Measurements from ENCODE around the gene TINAGL1. TPM values are rescaled to one million over a fixed set of nuclear protein-coding genes. Genes with fewer than 3 reads are reported as not detected.

Gene TINAGL1
- total and polyA plus RNA-seq, 3 experiments from 2014 or later: not detected

DNA sequence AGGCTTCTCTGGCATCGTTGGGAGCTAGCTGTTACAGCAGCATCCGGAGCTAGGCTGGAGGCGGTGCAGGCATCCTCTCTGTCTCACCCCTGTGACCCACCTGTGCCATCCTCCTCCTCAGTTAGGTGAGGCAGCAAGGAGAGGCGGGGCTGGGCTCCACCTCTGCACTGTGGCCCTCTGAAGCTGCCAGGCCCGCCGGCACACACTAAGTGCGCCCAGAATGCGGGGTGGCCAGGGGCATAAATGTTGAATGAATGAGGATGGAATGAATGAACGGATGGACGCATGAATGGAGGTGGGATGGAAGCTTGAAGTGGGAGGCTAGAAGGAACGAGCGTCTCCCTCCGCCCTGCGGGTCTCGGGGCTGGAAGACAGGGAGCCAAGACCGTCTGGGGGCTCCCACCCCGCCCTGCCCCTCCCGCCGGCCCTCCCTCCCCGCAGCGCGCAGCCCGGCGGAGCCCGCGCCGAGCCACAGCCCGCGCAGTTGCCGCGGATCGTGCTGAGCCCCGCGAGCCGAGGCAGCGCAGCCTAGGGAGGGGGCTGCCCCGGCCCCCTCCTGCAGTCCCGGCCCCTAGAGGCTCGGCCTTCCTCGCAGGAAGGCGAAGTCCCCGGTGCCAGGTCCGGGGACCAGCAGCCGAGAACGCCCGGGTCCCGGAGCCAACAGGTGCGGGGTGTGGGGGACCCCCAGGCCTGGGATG lies 41.1 kb downstream of the TINAGL1 start, which contains the start of gene HCRTR1:
HCRTR1 (plus strand) TSS at position 472 of the 698 bp plus-strand sequence. CDS start 1,504 bp downstream, outside the sequence.
- Mint-ChIP-seq H3K9me3 (no peaks in the 10 kb centered on the region), H3K4me3 (peak within 1 kb of the TSS; percentile 55 to 86 (median 73)), H3K27me3 (peaks cover 24 to 39% of the 10 kb centered on the region in 2 donors), H3K27ac (no peak within 1 kb of the TSS), H3K4me1 (peaks cover 5 to 13% (median 8%) of the 10 kb centered on the region in 3 donors), H3K36me3 (no peaks in the 10 kb centered on the region)
- Histone ChIP-seq H3K4me1 (ENCODE audit: insufficient read depth, low read length) (no peaks in the 10 kb centered on the region), H3K27ac (ENCODE audit: low read depth, low read length) (no peak within 1 kb of the TSS), H3K36me3 (ENCODE audit: insufficient read depth, low read length) (no peaks in the 10 kb centered on the region), H3K4me3 (ENCODE audit: low read length) (no peak within 1 kb of the TSS), H3K27me3 (ENCODE audit: insufficient read depth, low read length, poor library complexity, severe bottlenecking) (peaks cover 23% of the 10 kb centered on the region), H3K9me3 (ENCODE audit: low read length) (no peaks in the 10 kb centered on the region)
- ChIA-PET POLR2A (no interaction called here), CTCF (interaction anchor here (0.7 to 1.9 kb wide), 3 partner anchors 10 to 12 kb away, joined by 3 to 9 read pairs (median 6); no protein-coding TSS in a partner anchor)
- no peak for DNase-seq

GRCh38 chr1:31617916-31618746 lies 41.8 kb downstream of the TINAGL1 start:
- Histone ChIP-seq H3K4me3 (ENCODE audit: low read length) (no peak overlapping the region), H3K9me3 (ENCODE audit: low read length) (no peaks in the 10 kb centered on the region), H3K4me1 (ENCODE audit: insufficient read depth, low read length) (no peaks in the 10 kb centered on the region), H3K36me3 (ENCODE audit: insufficient read depth, low read length) (no peaks in the 10 kb centered on the region), H3K27me3 (ENCODE audit: insufficient read depth, low read length, poor library complexity, severe bottlenecking) (peaks cover 23% of the 10 kb centered on the region), H3K27ac (ENCODE audit: low read depth, low read length) (no peak overlapping the region)
- H3K4me1 Mint-ChIP-seq: peaks cover 5 to 13% (median 8%) of the 10 kb centered on the region in 3 donors
- H3K4me3 Mint-ChIP-seq: peak overlapping the region in 5 of 7 donors; percentile 28 to 63 (median 50)
- CTCF ChIA-PET: interaction anchor here (0.7 to 1.9 kb wide), 6 partner anchors 9 to 13 kb away, joined by 3 to 9 read pairs (median 4); no protein-coding TSS in a partner anchor
- peak in 3 of 5 donors; percentile 12 to 46 (median 19) for DNase-seq
- H3K9me3 Mint-ChIP-seq: no peaks in the 10 kb centered on the region
- POLR2A ChIA-PET: no interaction called here
- no peaks in the 10 kb centered on the region for H3K36me3 Mint-ChIP-seq
- H3K27me3 Mint-ChIP-seq: peaks cover 22 to 39% of the 10 kb centered on the region in 2 donors
- no peak overlapping the region for H3K27ac Mint-ChIP-seq

- H3K27ac ChIP-seq (ENCODE audit: low read depth, low read length): no peak overlapping the region
- H3K9me3 ChIP-seq (ENCODE audit: low read length): no peaks in the 10 kb centered on the region
- H3K27me3 Mint-ChIP-seq: peaks cover 22 to 39% of the 10 kb centered on the region in 2 donors
- peak overlapping the region in 1 of 7 donors; percentile 40 for H3K4me3 Mint-ChIP-seq
- H3K27me3 ChIP-seq (ENCODE audit: insufficient read depth, low read length, poor library complexity, severe bottlenecking): peaks cover 23% of the 10 kb centered on the region
- H3K36me3 Mint-ChIP-seq: peaks cover 0 to under 1% (median 0%) of the 10 kb centered on the region in 3 donors
- peaks cover 5 to 17% (median 8%) of the 10 kb centered on the region in 3 donors for H3K4me1 Mint-ChIP-seq
- ChIA-PET POLR2A (no interaction called here), CTCF (interaction anchor here (0.7 to 1.9 kb wide), 4 partner anchors 8 to 14 kb away, joined by 3 to 9 read pairs (median 4); no protein-coding TSS in a partner anchor)
- no peak overlapping the region for H3K4me3 ChIP-seq (ENCODE audit: low read length)
- DNase-seq: no peak
- H3K36me3 ChIP-seq (ENCODE audit: insufficient read depth, low read length): no peaks in the 10 kb centered on the region
- H3K27ac Mint-ChIP-seq: peak overlapping the region in 1 of 8 donors; percentile 41
- no peaks in the 10 kb centered on the region for H3K4me1 ChIP-seq (ENCODE audit: insufficient read depth, low read length)
- H3K9me3 Mint-ChIP-seq: no peaks in the 10 kb centered on the region
Measured at GRCh38 chr1:31618916-31619846, 42.9 kb downstream of the TINAGL1 start.

GRCh38 chr1:31620631-31621497 lies 44.5 kb downstream of the TINAGL1 start:
- peaks cover 22 to 35% of the 10 kb centered on the region in 2 donors for H3K27me3 Mint-ChIP-seq
- H3K36me3 Mint-ChIP-seq: peaks cover 0 to 10% (median 0%) of the 10 kb centered on the region in 3 donors
- POLR2A ChIA-PET: no interaction called here
- no peaks in the 10 kb centered on the region for H3K9me3 Mint-ChIP-seq
- no peaks in the 10 kb centered on the region for H3K9me3 ChIP-seq (ENCODE audit: low read length)
- H3K27ac ChIP-seq (ENCODE audit: low read depth, low read length): no peak overlapping the region
- CTCF ChIA-PET: interaction anchor here (1.2 kb wide), 1 partner anchor 10 kb away, joined by 3 read pairs; no protein-coding TSS in a partner anchor
- H3K27ac Mint-ChIP-seq: no peak overlapping the region
- H3K27me3 ChIP-seq (ENCODE audit: insufficient read depth, low read length, poor library complexity, severe bottlenecking): peaks cover 20% of the 10 kb centered on the region
- DNase-seq: no peak
- no peaks in the 10 kb centered on the region for H3K4me1 ChIP-seq (ENCODE audit: insufficient read depth, low read length)
- H3K4me3 ChIP-seq (ENCODE audit: low read length): no peak overlapping the region
- no peak overlapping the region for H3K4me3 Mint-ChIP-seq
- peaks cover 11 to 25% (median 15%) of the 10 kb centered on the region in 3 donors for H3K4me1 Mint-ChIP-seq
- H3K36me3 ChIP-seq (ENCODE audit: insufficient read depth, low read length): no peaks in the 10 kb centered on the region

DNA sequence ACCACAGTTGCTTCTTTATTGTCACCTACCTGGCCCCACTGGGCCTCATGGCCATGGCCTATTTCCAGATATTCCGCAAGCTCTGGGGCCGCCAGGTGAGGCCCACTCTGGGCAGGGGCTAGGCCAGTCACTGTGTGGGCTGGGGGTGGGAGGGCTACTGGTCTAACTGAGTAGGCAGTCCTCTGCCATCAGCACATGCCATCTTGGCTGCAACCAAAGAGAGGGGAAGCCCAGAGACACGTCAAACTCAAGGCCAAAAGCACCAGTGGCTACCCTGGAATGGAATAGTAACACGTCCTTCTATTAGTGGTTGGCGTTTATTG lies 45.1 kb downstream of the TINAGL1 start:
- ChIA-PET POLR2A (no interaction called here), CTCF (interaction anchor here (1.2 kb wide), 1 partner anchor 9 kb away, joined by 3 read pairs; no protein-coding TSS in a partner anchor)
- no peaks in the 10 kb centered on the region for H3K36me3 ChIP-seq (ENCODE audit: insufficient read depth, low read length)
- H3K4me3 ChIP-seq (ENCODE audit: low read length): no peak overlapping the region
- no peaks in the 10 kb centered on the region for H3K9me3 ChIP-seq (ENCODE audit: low read length)
- peaks cover 0 to 15% (median 0%) of the 10 kb centered on the region in 3 donors for H3K36me3 Mint-ChIP-seq
- no peaks in the 10 kb centered on the region for H3K4me1 ChIP-seq (ENCODE audit: insufficient read depth, low read length)
- peaks cover 11 to 25% (median 15%) of the 10 kb centered on the region in 3 donors for H3K4me1 Mint-ChIP-seq
- peaks cover 20 to 29% of the 10 kb centered on the region in 2 donors for H3K27me3 Mint-ChIP-seq
- H3K27ac ChIP-seq (ENCODE audit: low read depth, low read length): no peak overlapping the region
- H3K4me3 Mint-ChIP-seq: no peak overlapping the region
- DNase-seq: no peak
- no peaks in the 10 kb centered on the region for H3K9me3 Mint-ChIP-seq
- H3K27ac Mint-ChIP-seq: no peak overlapping the region
- peaks cover 15% of the 10 kb centered on the region for H3K27me3 ChIP-seq (ENCODE audit: insufficient read depth, low read length, poor library complexity, severe bottlenecking)

DNA sequence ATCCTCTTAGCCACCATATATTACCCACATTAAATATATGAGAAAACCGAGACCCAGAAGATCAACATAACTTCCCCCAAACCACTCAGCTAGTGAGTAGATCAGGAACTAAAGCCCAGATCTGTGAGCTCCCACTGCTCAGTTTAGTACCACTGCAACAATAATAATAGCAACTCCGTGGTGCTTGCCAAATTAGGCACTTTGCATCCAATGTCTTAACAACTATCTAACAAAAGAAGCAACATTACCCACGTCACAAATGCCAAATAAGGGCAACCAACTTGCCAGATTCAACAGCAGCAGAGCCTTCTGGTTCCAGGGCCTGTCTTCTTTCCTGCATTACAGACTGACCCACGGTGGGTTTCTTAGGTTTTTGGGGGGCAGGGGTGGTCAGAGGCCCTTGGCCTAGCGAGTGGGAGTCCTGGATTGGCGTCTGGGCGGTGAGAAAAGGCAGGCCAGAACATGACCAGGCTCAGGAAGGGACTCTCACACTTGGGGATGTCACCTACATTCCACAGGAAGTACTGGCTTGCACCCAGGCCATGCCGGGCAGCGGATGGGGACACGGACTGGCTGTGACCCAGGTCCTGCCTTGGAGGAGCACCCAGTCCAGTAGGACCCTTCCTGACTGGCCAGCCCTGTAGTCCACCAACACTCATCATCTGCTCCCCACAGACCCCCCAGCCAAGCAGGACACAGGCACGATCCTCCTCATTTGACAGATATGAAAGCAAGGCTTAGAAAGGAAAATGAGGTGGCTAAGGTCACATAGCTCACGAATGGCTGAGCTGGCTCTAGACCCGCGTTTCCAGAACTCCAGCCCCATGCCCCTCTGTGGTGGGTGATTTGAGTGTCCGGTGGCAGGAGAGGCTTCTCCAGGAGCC lies 45.8 kb downstream of the TINAGL1 start:
- Mint-ChIP-seq H3K27ac (no peak overlapping the region), H3K27me3 (peaks cover 13 to 22% of the 10 kb centered on the region in 2 donors), H3K4me1 (peaks cover 10 to 20% (median 12%) of the 10 kb centered on the region in 3 donors), H3K36me3 (peaks cover 0 to 20% (median 0%) of the 10 kb centered on the region in 3 donors), H3K9me3 (no peaks in the 10 kb centered on the region), H3K4me3 (no peak overlapping the region)
- no peaks in the 10 kb centered on the region for H3K9me3 ChIP-seq (ENCODE audit: low read length)
- ChIA-PET POLR2A (no interaction called here), CTCF (no interaction called here)
- peaks cover 9% of the 10 kb centered on the region for H3K27me3 ChIP-seq (ENCODE audit: insufficient read depth, low read length, poor library complexity, severe bottlenecking)
- H3K4me1 ChIP-seq (ENCODE audit: insufficient read depth, low read length): no peaks in the 10 kb centered on the region
- H3K36me3 ChIP-seq (ENCODE audit: insufficient read depth, low read length): no peaks in the 10 kb centered on the region
- H3K4me3 ChIP-seq (ENCODE audit: low read length): no peak overlapping the region
- DNase-seq: no peak
- no peak overlapping the region for H3K27ac ChIP-seq (ENCODE audit: low read depth, low read length)

All from CD8-positive, alpha-beta memory T cell (primary cell).